ENCODE measurements around the gene CCL27. TPM values are rescaled to one million over a fixed set of nuclear protein-coding genes. Genes with fewer than 3 reads are reported as not detected.

Gene CCL27
- total and polyA plus RNA-seq, 2 of the 8 experiments (the other 6 are each of a cell fraction or from before 2014, with no cell fraction given) = 0.42 TPM; not detected in 1

GRCh38 chr9:34709196-34709978 lies 46.9 kb upstream of the CCL27 start:
- Histone ChIP-seq H3K36me3 (ENCODE audit: control insufficient read depth in 2 of 4, insufficient read depth in 4 of 4, low read length in 3 of 4) (no peaks in the 10 kb centered on the region), H3K9ac (replicated peaks in 1 of 4; ENCODE audit: extremely low read depth in 1 of 4, low read depth in 3 of 4, low read length in 3 of 4) (no peak overlapping the region), H3K9me3 (ENCODE audit: insufficient read depth in 2 of 2, low read depth in 1 of 2, low read length in 1 of 2) (no peaks in the 10 kb centered on the region), H3K18ac (ENCODE audit: extremely low read depth, low read length) (no peak overlapping the region), H4K8ac (ENCODE audit: extremely low read depth, insufficient read depth, low read length) (no peak overlapping the region), H4K20me1 (replicated peaks in 1 of 2; ENCODE audit: control insufficient read depth in 1 of 2, insufficient read depth in 2 of 2, low read length in 2 of 2) (no peaks in the 10 kb centered on the region), H3K23ac (ENCODE audit: insufficient read length) (no peak overlapping the region), H2AK5ac (ENCODE audit: low read depth, low read length) (no peak overlapping the region), H2AFZ (ENCODE audit: low read length) (no peak overlapping the region), H2BK15ac (ENCODE audit: low read length) (no peak overlapping the region), H2BK12ac (ENCODE audit: low read depth, low read length) (no peak overlapping the region), H3K27me3 (replicated peaks in 1 of 4; ENCODE audit: control insufficient read depth in 3 of 4, extremely low read depth in 1 of 4, insufficient read depth in 3 of 4, low read length in 3 of 4) (no peaks in the 10 kb centered on the region; a peak in 3 of 7 replicates), H3K4me3 (ENCODE audit: extremely low read depth in 1 of 4, insufficient read depth in 2 of 4, low read depth in 3 of 4, low read length in 4 of 4) (no peak overlapping the region), H2BK120ac (replicated peaks; ENCODE audit: low read depth, low read length) (no peak overlapping the region), H4K5ac (ENCODE audit: insufficient read length, low read depth, low read length) (no peak overlapping the region), H4K91ac (replicated peaks; ENCODE audit: insufficient read length, low read length) (no peak overlapping the region), H2BK5ac (ENCODE audit: low read depth, low read length) (no peak overlapping the region), H3K79me2 (ENCODE audit: control insufficient read depth in 1 of 2, insufficient read depth in 2 of 2, low read length in 2 of 2) (no peaks in the 10 kb centered on the region), H3K56ac (replicated peaks; ENCODE audit: insufficient read length, low read depth, low read length) (no peak overlapping the region), H3K23me2 (ENCODE audit: low read depth, low read length) (no peaks in the 10 kb centered on the region), H3K27ac (ENCODE audit: low read depth, low read length) (no peak overlapping the region), H3K4me1 (replicated peaks in 1 of 4; ENCODE audit: control insufficient read depth in 3 of 4, insufficient read depth in 4 of 4, low read length in 3 of 4) (no peaks in the 10 kb centered on the region), H2BK20ac (ENCODE audit: low read length) (no peak overlapping the region), H3K4me2 (ENCODE audit: insufficient read depth in 1 of 2, low read depth in 2 of 2, low read length in 2 of 2) (no peak overlapping the region), H3K4ac (replicated peaks; ENCODE audit: insufficient read length, low read depth, low read length) (no peak overlapping the region), H3K14ac (ENCODE audit: insufficient read length) (no peak overlapping the region), H3K79me1 (ENCODE audit: low read depth, low read length) (no peaks in the 10 kb centered on the region)
- WGBS, 2 experiments (ENCODE audit: extremely low coverage in 1 of 2, insufficient coverage in 1 of 2, insufficient read length in 1 of 2, insufficient replicate concordance in 2 of 2, low coverage in 1 of 2, low lambda C conversion rate in 2 of 2, missing lambda C conversion rate in 1 of 2) = 95% methylated on average over 6 of the region's 9 CpGs; no CpG with 5 or more reads in 1 of the 2 experiments
- ChIA-PET CTCF (ENCODE audit: partially characterized antibody) (interaction anchor here (0.6 to 2.2 kb wide), 9 partner anchors 7 to 287 kb away, joined by 3 to 15 read pairs (median 4); no protein-coding TSS in a partner anchor), POLR2A (ENCODE audit: partially characterized antibody) (no interaction called here)
- FAIRE-seq = no peak
- no peak for TF ChIP-seq ATF2 (IDR thresholded peaks at IDR 0.05; ENCODE audit: low read length)
- TF ChIP-seq NANOG (IDR thresholded peaks at IDR 0.05; ENCODE audit: insufficient read depth, low read depth, low read length, poor library complexity, severe bottlenecking) = no peak
- TF ChIP-seq HDAC2 (IDR thresholded peaks at IDR 0.05; ENCODE audit: borderline replicate concordance in 1 of 2, low read depth in 2 of 2, low read length in 2 of 2) = no peak
- no peak for TF ChIP-seq EP300 (IDR thresholded peaks at IDR 0.05; ENCODE audit: borderline replicate concordance in 1 of 2, low read depth in 2 of 2, low read length in 2 of 2)
- no peak for TF ChIP-seq SP4 (IDR thresholded peaks at IDR 0.05; ENCODE audit: low read length)
- TF ChIP-seq ATF3 (IDR thresholded peaks at IDR 0.05; ENCODE audit: insufficient read depth, low read depth, low read length) = no peak
- DNase-seq (ENCODE audit: low read depth in 1 of 2, low spot score in 2 of 2) = no peak

Data from H1 (cell line).